Ishikawa (cell line): ENCODE data around the gene CTSS.

Experiments
- CEBPB ChIP-seq: IDR thresholded peaks from 2 replicates; pipeline ENCODE4 v1.6.1; 2012
- EP300 ChIP-seq: IDR thresholded peaks from 2 replicates; pipeline ENCODE4 v1.6.1; 2012; ENCODE audit warnings: borderline replicate concordance
- FOXM1 ChIP-seq: IDR thresholded peaks from 2 replicates; pipeline ENCODE4 v1.6.1; 2012; ENCODE audit warnings: low read depth, borderline replicate concordance
- MAX ChIP-seq: IDR thresholded peaks from 2 replicates; pipeline ENCODE4 v1.6.1; 2012
- TCF12 ChIP-seq: IDR thresholded peaks from 2 replicates; pipeline ENCODE4 v1.6.1; 2012; ENCODE audit warnings: low read depth
- YY1 ChIP-seq: IDR thresholded peaks from 2 replicates; pipeline ENCODE4 v1.6.1; 2012; ENCODE audit warnings: low read depth
- ZBTB7A ChIP-seq: IDR thresholded peaks from 2 replicates; pipeline ENCODE4 v1.6.1; 2012; ENCODE audit warnings: low read depth

- TF ChIP-seq TCF12 (no peak), MAX (no peak), ZBTB7A (no peak), YY1 (no peak), FOXM1 (no peak), EP300 (no peak), CEBPB (no peak)
These were observed 14.9 kb upstream of the CTSS start for GRCh38 chr1:150780510-150780909.
